ENCODE data around the gene LINGO3. TPM values are rescaled to one million over a fixed set of nuclear protein-coding genes. Genes with fewer than 3 reads are reported as not detected.

The LINGO3 gene
- total RNA-seq, 4 donors from 2014 or later, result not detected

GRCh38 chr19:2275588-2276428, 32.1 kb downstream of the LINGO3 start:
- intact Hi-C loops (cut with DNase I), result loop anchor here (5.0 kb wide), 2 partner anchors 51 to 116 kb away; partner anchors contain the start of genes LSM7 and SPPL2B
- H3K4me1 ChIP-seq, result peaks cover 42 to 64% (median 59%) of the 10 kb centered on the region in 4 donors
- no peaks in the 10 kb centered on the region for H3K9me3 ChIP-seq
- peak overlapping the region; percentile 16 to 23 (median 22) for H3K4me3 ChIP-seq
- peak overlapping the region; percentile 28 to 100 (median 80) for H3K27ac ChIP-seq (replicated peaks in 1 of 4)
- TF ChIP-seq POLR2AphosphoS5 (IDR thresholded peaks at IDR 0.05), result no peak
- TF ChIP-seq EP300 (IDR thresholded peaks at IDR 0.05), result no peak
- no peak for TF ChIP-seq POLR2A (IDR thresholded peaks at IDR 0.05; ENCODE audit: low read depth)
- TF ChIP-seq CTCF (IDR thresholded peaks at IDR 0.05), result no peak
- 44% methylated on average over 15 of the region's 74 CpGs for WGBS
- DNase-seq (ENCODE audit: extremely low spot score), result no peak
- H3K27me3 ChIP-seq, result no peaks in the 10 kb centered on the region
- peaks cover 17 to 43% (median 35%) of the 10 kb centered on the region in 4 donors for H3K36me3 ChIP-seq

GRCh38 chr19:2274931-2275535, 32.9 kb downstream of the LINGO3 start:
- Histone ChIP-seq H3K36me3 (peaks cover 17 to 43% (median 35%) of the 10 kb centered on the region in 4 donors), H3K27ac (replicated peaks in 1 of 4) (peak overlapping the region; percentile 28 to 100 (median 80)), H3K9me3 (no peaks in the 10 kb centered on the region), H3K4me1 (peaks cover 42 to 61% (median 59%) of the 10 kb centered on the region in 4 donors), H3K27me3 (no peaks in the 10 kb centered on the region), H3K4me3 (peak overlapping the region in 3 of 4 donors; percentile 22 to 23 (median 23))
- intact Hi-C loops (cut with DNase I), result loop anchor here (5.0 kb wide), 2 partner anchors 52 to 117 kb away; partner anchors contain the start of genes LSM7 and SPPL2B
- 48% methylated on average over 12 of the region's 16 CpGs for WGBS
- no peak for DNase-seq (ENCODE audit: extremely low spot score)
- peak; percentile 34 to 38 for TF ChIP-seq POLR2AphosphoS5 (IDR thresholded peaks at IDR 0.05)
- TF ChIP-seq POLR2A (IDR thresholded peaks at IDR 0.05; ENCODE audit: low read depth), result no peak
- peak; percentile 43 to 63 (median 62) for TF ChIP-seq CTCF (IDR thresholded peaks at IDR 0.05)

GRCh38 chr19:2274185-2274711, 33.7 kb downstream of the LINGO3 start:
- 90% methylated on average over 9 of the region's 9 CpGs for WGBS
- Histone ChIP-seq H3K36me3 (peaks cover 17 to 43% (median 35%) of the 10 kb centered on the region in 4 donors), H3K9me3 (no peaks in the 10 kb centered on the region), H3K27ac (replicated peaks in 1 of 4) (peak overlapping the region; percentile 99 to 100 (median 100)), H3K4me3 (peak overlapping the region in 2 of 4 donors; percentile 41 to 53), H3K4me1 (peaks cover 42 to 61% (median 59%) of the 10 kb centered on the region in 4 donors), H3K27me3 (no peaks in the 10 kb centered on the region)
- intact Hi-C loops (cut with DNase I), result no loop called here
- TF ChIP-seq POLR2A (IDR thresholded peaks at IDR 0.05; ENCODE audit: low read depth) (no peak), EP300 (IDR thresholded peaks at IDR 0.05) (no peak), CTCF (IDR thresholded peaks at IDR 0.05) (no peak), POLR2AphosphoS5 (IDR thresholded peaks at IDR 0.05) (no peak)
- DNase-seq (ENCODE audit: extremely low spot score), result no peak

- intact Hi-C loops (cut with DNase I), result loop anchor here (2.0 kb wide), 1 partner anchor 117 kb away; no protein-coding TSS in a partner anchor
- Histone ChIP-seq H3K9me3 (no peaks in the 10 kb centered on the region), H3K36me3 (peaks cover 17 to 43% (median 35%) of the 10 kb centered on the region in 4 donors), H3K4me1 (peaks cover 42 to 63% (median 63%) of the 10 kb centered on the region in 4 donors), H3K4me3 (peak overlapping the region; percentile 39 to 53 (median 41)), H3K27ac (replicated peaks in 1 of 4) (peak overlapping the region; percentile 99 to 100 (median 100)), H3K27me3 (no peaks in the 10 kb centered on the region)
- DNase-seq (ENCODE audit: extremely low spot score), result no peak
- TF ChIP-seq EP300 (IDR thresholded peaks at IDR 0.05), result no peak
- TF ChIP-seq CTCF (IDR thresholded peaks at IDR 0.05), result peak in 2 of 3 experiments; percentile 95 to 97
- TF ChIP-seq POLR2AphosphoS5 (IDR thresholded peaks at IDR 0.05), result peak; percentile 48 to 79
- WGBS, result 16% methylated on average over 22 of the region's 45 CpGs
Observed at GRCh38 chr19:2273356-2274184, 34.4 kb downstream of the LINGO3 start.
